Mesodermal cell (in vitro differentiated cells): ENCODE data around the gene PGBD4. TPM values are rescaled to one million over a fixed set of nuclear protein-coding genes. Genes with fewer than 3 reads are reported as not detected.

Experiments
- H3K27ac ChIP-seq: 2 replicates; pipeline ENCODE4 v1.7.0; 2013; ENCODE audit warnings: mild to moderate bottlenecking, low read depth, low read length, moderate library complexity; ENCODE audit not compliant: severe bottlenecking
- H3K36me3 ChIP-seq: 2 replicates; pipeline ENCODE4 v1.7.1; 2013; ENCODE audit warnings: mild to moderate bottlenecking, low read length, moderate library complexity; ENCODE audit not compliant: control insufficient read depth, insufficient read depth
- H3K4me1 ChIP-seq: one replicate; pipeline ENCODE4 v1.7.1; 2013; ENCODE audit warnings: mild to moderate bottlenecking, low read length; ENCODE audit not compliant: insufficient read depth, control insufficient read depth, poor library complexity, severe bottlenecking
- H3K4me3 ChIP-seq: 2 replicates; pipeline ENCODE4 v1.7.0; 2013; ENCODE audit warnings: low read length, control low read depth, mild to moderate bottlenecking; ENCODE audit not compliant: insufficient read depth, poor library complexity, severe bottlenecking; ENCODE audit errors: extremely low read depth
- H3K9me3 ChIP-seq: 2 replicates; pipeline ENCODE4 v1.7.1; 2013; ENCODE audit warnings: mild to moderate bottlenecking, low read length, moderate library complexity; ENCODE audit not compliant: control insufficient read depth
- WGBS, 2 experiments: methylation state at CpG; one replicate each; pipeline ENCODE4 v1.1.5; 2013; ENCODE audit warnings: missing lambda C conversion rate in 2 of 2; ENCODE audit not compliant: insufficient coverage in 2 of 2; 5-methylcytosine and 5-hydroxymethylcytosine counted together
- polyA plus RNA-seq, 2 experiments: library from polyadenylated mRNA; stranded (reverse); fragments of 50-300 nt; gene quantifications; one replicate each; pipeline ENCODE4 v1.2.3, GENCODE V29; 2013

The PGBD4 gene
- 0.63 TPM for polyA plus RNA-seq (2013, experiment 1 of 2)
- 0.56 TPM for polyA plus RNA-seq (2013, experiment 2 of 2)

DNA sequence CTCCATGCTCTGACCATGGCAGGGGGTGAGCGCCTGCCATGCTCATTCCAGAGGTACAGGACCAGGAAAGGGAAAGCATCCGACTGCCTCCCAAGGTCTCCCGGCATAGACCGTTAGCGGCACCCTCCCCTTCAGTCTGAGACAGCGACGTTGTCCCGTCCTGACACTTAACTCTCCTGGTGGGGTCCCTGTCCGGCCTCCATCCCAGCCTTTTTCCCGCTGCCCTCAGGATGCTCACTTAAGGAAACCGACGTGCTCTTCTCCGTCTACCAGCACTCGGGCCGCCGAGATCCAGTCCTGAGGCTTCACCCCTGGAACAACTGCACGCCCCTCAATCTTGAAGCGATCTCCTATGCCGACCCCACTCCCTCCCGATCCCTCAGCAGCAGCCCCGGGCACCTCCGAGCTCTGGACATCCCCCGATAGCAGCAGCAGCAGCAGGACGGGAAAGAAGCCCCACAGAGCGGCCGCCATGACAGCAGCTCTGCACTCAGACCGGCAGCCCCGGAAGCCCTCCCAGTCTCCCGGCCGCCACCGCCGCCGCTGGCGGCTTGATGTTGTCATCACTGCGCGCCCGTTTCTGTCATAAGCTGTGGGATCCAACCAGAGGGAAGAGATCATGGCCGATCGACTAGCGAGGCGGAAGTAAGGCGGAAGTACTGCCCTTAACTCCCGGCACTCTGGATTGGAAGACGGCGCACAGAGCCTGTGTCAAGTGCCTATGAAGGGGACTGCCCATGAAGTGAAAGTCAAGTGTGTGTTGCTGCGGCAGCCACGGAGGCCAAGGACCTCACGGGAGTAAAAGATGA lies at the start of gene PGBD4, which contains the start of gene EMC7:
TSS of gene PGBD4 (plus strand) at position 718 of the 809 bp plus-strand sequence. CDS start 449 bp downstream, outside the sequence.
TSS of gene EMC7 (minus strand) at position 497 of the 809 bp plus-strand sequence. CDS start at position 474, 23 bp downstream.
- Histone ChIP-seq H3K4me3 (peak within 1 kb of the TSS; percentile 90), H3K4me1 (peaks cover 6% of the 10 kb centered on the region), H3K36me3 (peaks cover 11% of the 10 kb centered on the region), H3K9me3 (peaks cover 5% of the 10 kb centered on the region), H3K27ac (peak within 1 kb of the TSS; percentile 85)
- 0% methylated on average over 25 to 45 of the region's 48 CpGs for WGBS, 2 experiments

DNA sequence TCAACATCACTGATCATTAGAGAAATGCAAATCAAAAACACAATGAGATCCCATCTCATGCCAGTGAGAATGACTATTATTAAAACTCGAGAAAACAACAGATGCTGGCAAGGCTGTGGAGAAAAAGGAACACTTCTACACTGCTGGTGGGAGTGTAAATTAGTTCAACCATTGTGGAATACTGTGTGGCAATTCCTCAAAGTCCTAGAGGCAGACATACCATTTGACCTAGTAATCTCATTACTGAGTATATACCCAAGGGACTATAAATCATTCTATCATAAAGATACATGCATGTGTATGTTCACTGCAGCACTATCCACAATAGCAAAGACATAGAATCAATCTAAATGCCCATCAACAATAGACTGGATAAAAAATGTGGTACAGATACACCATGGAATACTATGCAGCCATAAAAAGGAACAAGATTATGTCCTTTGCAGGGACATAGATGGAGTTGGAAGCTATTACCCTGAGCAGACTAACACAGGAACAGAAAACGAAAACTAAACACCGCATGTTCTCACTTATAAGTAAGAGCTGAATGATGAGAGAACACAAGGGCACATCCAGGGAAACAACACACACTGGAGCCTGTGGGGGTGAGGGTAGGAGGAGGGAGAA lies 47.7 kb upstream of the PGBD4 start:
- peaks cover 17% of the 10 kb centered on the region for H3K9me3 ChIP-seq
- H3K4me3 ChIP-seq = no peak overlapping the region
- no peak overlapping the region for H3K27ac ChIP-seq
- no peaks in the 10 kb centered on the region for H3K36me3 ChIP-seq
- no peaks in the 10 kb centered on the region for H3K4me1 ChIP-seq
- 73% methylated on average over 3 of the region's 3 CpGs; no CpG with 5 or more reads in 1 of the 2 experiments for WGBS, 2 experiments

DNA sequence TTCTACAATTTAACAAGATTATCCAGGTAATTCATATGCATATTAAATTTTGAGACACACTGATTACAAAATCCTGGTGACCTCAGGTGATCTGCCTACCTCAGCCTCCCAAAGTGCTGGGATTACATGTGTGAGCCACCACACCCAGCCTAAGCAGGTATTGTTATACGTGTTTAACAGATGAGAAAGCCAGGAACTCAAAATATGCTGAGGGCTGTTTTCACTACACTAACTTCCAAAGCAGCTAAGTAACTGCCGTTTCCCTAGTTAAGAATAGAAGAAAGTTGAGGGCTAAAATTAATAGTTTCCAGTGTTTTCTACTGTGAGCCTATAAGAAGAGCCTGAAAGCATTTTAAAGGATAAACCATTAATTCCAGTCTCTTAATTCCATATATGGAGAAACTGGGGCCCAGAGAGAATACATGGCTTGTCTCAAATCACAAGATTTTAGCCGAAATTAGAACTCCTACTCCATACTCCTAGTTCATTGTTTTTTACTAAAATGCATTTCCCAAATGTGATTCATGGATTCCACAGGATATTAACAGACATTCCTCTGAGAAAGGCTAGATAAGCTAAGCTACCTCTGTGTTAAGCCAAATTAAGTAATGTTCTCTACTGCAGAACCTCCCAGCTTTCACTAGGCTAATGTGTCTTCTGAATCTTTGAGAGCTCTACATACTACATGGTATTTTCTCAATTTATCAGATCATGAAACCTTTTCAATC lies 45.9 kb upstream of the PGBD4 start:
- no peak overlapping the region for H3K4me3 ChIP-seq
- no peaks in the 10 kb centered on the region for H3K36me3 ChIP-seq
- peak overlapping the region; percentile 68 for H3K27ac ChIP-seq
- 83 to 100% methylated on average over 1 of the region's 3 CpGs for WGBS, 2 experiments
- peaks cover 13% of the 10 kb centered on the region for H3K9me3 ChIP-seq
- H3K4me1 ChIP-seq = no peaks in the 10 kb centered on the region

DNA sequence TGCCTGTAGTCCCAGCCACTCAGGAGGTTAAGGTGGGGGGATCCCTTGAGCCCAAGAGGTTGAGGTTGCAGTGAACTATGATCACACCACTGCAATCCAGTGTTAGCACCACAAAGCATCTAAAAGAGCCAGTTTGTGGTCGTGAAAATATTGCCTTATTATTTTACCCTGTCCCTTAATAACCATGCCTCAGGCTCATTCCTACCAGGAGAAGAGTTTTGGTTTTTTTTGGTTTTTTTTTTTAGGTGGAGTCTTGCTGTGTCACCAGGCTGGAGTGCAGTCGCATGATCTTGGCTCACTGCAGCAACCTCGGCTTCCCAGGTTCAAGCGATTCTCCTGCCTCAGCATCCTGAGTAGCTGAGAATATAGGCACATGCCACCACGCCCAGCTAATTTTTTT lies 45.0 kb upstream of the PGBD4 start:
- H3K4me1 ChIP-seq = no peaks in the 10 kb centered on the region
- H3K27ac ChIP-seq = peak overlapping the region; percentile 10
- H3K4me3 ChIP-seq = no peak overlapping the region
- WGBS, 2 experiments = 87 to 91% methylated on average over 3 of the region's 5 CpGs
- H3K9me3 ChIP-seq = peaks cover 5% of the 10 kb centered on the region
- no peaks in the 10 kb centered on the region for H3K36me3 ChIP-seq

DNA sequence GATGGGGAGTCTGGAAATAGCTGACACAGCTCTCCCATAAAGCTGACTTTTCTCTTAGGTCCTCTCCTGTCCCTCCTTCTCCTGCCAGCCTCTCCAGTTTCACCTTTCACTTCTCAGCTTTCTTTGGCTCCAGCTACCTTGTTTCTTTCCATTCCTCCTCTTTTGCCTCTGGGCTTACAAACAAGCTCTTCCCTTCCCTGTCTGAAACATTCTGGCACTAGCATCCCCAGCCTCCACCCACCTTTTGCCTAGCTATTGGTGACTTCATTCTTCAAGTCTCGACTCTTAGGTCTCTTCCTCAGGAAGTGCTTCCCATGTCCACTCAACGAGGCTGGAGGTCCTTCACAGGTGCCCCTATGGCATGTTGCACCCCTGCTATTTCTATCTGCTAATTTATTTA lies 42.4 kb upstream of the PGBD4 start:
- 74 to 82% methylated on average over 1 to 2 of the region's 2 CpGs for WGBS, 2 experiments
- H3K9me3 ChIP-seq = no peaks in the 10 kb centered on the region
- H3K4me1 ChIP-seq = no peaks in the 10 kb centered on the region
- no peaks in the 10 kb centered on the region for H3K36me3 ChIP-seq
- no peak overlapping the region for H3K27ac ChIP-seq
- no peak overlapping the region for H3K4me3 ChIP-seq

DNA sequence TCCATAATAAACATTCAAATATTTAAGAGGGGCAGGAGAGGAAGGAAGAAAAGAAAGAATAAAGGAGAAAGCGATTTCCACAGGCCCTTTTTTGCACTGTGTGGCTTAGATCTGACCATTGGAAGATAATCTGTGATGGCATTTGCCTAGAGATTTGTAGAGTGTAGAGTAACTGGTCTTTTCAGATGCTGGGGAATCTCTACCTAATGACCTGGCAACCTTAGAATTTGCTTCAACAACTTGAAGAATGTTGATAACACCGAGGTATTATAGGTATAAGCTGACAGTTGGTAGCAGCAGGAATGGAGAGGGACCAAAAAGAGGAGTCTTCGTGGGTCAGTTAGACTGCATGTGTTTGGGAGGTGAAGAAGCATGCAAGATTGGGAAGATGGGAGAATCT lies 41.9 kb upstream of the PGBD4 start:
- Histone ChIP-seq H3K4me1 (no peaks in the 10 kb centered on the region), H3K27ac (no peak overlapping the region), H3K36me3 (no peaks in the 10 kb centered on the region), H3K9me3 (no peaks in the 10 kb centered on the region), H3K4me3 (no peak overlapping the region)
- WGBS, 2 experiments = 83 to 96% methylated on average over 2 to 3 of the region's 3 CpGs

DNA sequence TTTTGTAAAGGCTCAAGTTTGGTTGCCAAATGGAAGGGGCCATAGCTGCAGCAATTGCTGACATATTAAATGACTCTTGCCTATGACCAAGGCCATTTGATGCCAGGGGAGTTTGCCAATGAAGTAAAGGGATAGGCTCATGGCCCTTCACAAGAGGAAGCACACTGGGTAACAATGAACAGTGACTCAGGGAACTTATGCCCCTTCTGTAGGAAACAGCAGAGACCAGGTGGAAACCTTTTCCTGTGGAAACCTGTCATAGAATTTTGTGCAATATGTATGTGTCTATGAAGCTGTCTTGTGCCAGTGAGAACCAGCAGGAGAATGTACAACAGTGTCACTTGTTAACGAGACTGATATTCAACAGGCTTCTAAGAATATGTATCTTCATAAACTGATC lies 37.4 kb upstream of the PGBD4 start:
- Histone ChIP-seq H3K9me3 (no peaks in the 10 kb centered on the region), H3K4me3 (no peak overlapping the region), H3K4me1 (no peaks in the 10 kb centered on the region), H3K27ac (no peak overlapping the region), H3K36me3 (no peaks in the 10 kb centered on the region)
- WGBS, 2 experiments = no CpG with 5 or more reads among the region's 1 CpG

DNA sequence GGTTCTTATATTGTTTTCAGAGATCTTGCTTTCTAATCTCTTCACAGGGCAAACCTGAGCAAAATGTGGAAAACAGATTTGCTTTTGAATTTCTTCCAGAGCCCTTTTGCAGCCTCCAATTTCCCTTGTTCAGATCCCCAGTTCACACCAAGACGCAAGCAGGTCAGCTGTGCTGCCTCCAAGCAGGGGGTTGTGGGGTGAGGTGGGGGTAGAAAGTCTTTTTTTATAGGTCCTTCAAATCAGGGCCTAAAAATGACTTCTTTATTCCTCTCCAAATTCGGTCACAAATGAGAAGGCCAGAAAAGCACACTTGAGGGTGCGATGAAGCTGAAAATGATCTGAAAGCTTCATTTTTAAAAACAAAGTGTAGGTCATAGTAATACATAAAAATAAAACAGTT lies 36.6 kb upstream of the PGBD4 start:
- no peak overlapping the region for H3K4me3 ChIP-seq
- no peaks in the 10 kb centered on the region for H3K36me3 ChIP-seq
- H3K27ac ChIP-seq = no peak overlapping the region
- H3K9me3 ChIP-seq = no peaks in the 10 kb centered on the region
- H3K4me1 ChIP-seq = no peaks in the 10 kb centered on the region
- WGBS, 2 experiments = no CpG with 5 or more reads among the region's 3 CpGs

DNA sequence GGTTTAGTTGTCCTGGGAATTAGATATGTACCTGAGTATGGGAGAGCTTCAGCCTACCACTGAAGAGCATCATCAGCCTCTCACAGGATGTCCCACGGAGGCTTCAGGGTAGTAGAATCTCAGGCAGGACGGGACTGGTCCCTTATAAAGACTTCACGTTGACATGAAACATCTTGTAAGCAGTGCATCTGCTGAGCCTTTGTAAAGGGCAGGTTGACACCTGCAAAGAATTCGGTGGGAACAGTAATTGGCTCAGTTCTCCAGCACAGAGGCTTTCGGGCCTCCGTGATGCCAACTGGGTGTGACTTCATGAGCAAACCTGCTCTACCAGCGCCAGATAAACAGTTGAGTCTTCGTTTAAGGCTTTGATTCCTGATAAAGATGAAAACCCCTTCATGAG lies 35.9 kb upstream of the PGBD4 start:
- no peak overlapping the region for H3K4me3 ChIP-seq
- no peaks in the 10 kb centered on the region for H3K4me1 ChIP-seq
- no peak overlapping the region for H3K27ac ChIP-seq
- H3K9me3 ChIP-seq = no peaks in the 10 kb centered on the region
- H3K36me3 ChIP-seq = no peaks in the 10 kb centered on the region
- 87 to 97% methylated on average over 8 of the region's 8 CpGs for WGBS, 2 experiments

DNA sequence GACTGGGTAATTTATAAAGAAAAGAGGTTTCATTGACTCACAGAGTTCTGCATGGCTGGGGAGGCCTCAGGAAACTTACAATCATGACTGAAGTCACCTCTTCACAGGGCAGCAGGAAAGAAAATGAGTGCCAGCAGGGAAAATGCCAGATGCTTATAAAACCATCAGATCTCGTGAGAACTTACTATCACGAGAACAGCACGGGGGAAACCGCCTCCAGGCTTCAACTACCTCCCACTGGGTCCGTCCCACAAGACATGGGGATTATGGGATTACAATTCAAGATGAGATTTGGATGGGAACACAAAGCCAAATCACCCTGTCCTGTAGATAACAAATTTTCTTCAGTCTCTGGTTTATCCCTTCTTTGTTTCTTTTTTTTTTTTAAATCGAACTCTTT lies 31.9 kb upstream of the PGBD4 start:
- Histone ChIP-seq H3K4me3 (no peak overlapping the region), H3K9me3 (no peaks in the 10 kb centered on the region), H3K27ac (no peak overlapping the region), H3K4me1 (no peaks in the 10 kb centered on the region), H3K36me3 (no peaks in the 10 kb centered on the region)
- WGBS, 2 experiments = 92 to 95% methylated on average over 4 to 5 of the region's 6 CpGs
